Adrenal gland (tissue), 5 donors: Measurements from ENCODE around the gene SMCHD1.

Experiments used
- CTCF ChIP-seq, 6 experiments: fragments of 450-650 bp in 4 of 6; fragments of 200-600 bp in 2 of 6; sonication (generic) in 1 of 6; IDR thresholded peaks; 1 replicate in 5 of 6; 2 replicates in 1 of 6; pipeline versions ENCODE4 v1.5.1 to v1.8.0; 2016 to 2021; ENCODE audit warnings: antibody characterized with exemption in 6 of 6, mild to moderate bottlenecking in 2 of 6, moderate library complexity in 1 of 6
- POLR2A ChIP-seq, 2 donors: fragments of 450-650 bp; IDR thresholded peaks; one replicate each; pipeline ENCODE4 v1.6.1; 2017; ENCODE audit warnings: antibody characterized with exemption in 2 of 2, mild to moderate bottlenecking in 2 of 2, moderate library complexity in 1 of 2
- donor health status: DM: no; HTN: no; CAD: no.

- no peak for TF ChIP-seq CTCF (IDR thresholded peaks at IDR 0.05)
- TF ChIP-seq POLR2A (IDR thresholded peaks at IDR 0.05), result no peak
Measured at GRCh38 chr18:2699001-2699400, 43.5 kb downstream of the SMCHD1 start.
